Skin of body (tissue), 2 donors: ENCODE data around the gene DPP10. TPM values are rescaled to one million over a fixed set of nuclear protein-coding genes. Genes with fewer than 3 reads are reported as not detected.

Source experiments
- DNase-seq: peaks from one replicate; lab custom pipeline; 2025; lab: John Stamatoyannopoulos, UW
- total RNA-seq: library from RNA; depleted of rRNA; stranded (reverse); fragments of >200 nt; gene quantifications from one replicate; pipeline ENCODE4 v1.2.3, GENCODE V29; 2014

DPP10 gene
- total RNA-seq, 1 donor from 2014 or later: 1.1 TPM

DNA sequence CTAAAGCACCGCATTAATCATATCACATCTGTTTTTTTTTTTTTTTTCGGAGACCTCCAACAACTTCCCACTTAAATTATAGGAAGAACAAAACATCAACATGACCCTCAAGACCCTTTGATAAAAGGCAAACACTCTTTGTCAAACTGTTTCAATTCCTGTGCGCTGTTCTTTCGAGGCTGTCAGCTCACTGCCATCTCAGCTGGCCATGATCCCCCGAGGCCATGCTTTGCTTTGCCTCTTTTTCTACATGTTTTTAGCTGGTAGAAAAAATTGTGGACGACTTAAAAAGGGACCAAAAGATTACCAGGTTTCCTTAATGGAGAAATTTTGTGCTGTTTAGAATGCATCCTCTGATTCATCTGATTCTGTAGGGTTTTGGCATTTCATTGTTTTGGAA is 138.2 kb downstream of the DPP10 start:
- no peak for DNase-seq

GRCh38 chr2:114598329-114598728 is 155.9 kb downstream of the DPP10 start:
- DNase-seq: no peak

GRCh38 chr2:114609203-114609602 is 166.8 kb downstream of the DPP10 start:
- no peak for DNase-seq

DNA sequence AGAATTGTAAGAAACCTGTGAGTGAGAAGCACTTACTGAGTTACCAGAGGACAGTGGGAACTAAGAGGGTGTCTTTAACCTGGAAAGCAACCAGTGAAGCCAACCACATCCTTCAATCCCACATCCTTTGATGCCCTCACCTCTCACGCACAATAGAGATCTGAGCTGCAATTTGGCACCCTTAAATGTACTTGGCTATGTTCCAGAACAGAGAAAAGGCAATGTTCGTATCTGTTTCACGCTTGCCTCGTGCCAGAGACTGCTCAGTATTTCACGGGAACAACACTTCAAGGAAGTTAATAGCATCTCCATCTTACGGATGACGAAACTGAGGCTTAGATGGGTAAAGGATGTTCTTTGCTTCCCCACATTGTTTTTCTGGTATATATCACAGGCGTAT is 167.4 kb downstream of the DPP10 start:
- no peak for DNase-seq

GRCh38 chr2:114610677-114611076 is 168.2 kb downstream of the DPP10 start:
- no peak for DNase-seq

DNA sequence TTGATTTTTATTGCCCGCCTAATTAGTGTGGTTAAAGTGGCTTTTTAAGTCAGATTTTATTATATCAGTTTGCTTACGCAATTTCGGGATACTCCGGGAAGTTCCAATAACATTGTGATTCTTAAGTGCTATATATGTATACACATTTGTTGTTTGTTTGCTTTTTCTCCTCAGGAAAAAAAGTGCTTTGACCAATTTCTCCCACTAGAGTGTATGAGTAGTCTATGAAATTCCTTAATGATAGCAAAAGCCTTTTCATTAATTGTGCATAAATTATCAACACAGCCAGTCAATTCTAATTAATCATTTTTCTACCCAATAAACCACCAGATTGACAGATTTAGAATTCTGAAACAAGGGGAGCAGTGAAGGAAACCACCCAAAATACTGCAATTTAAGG is 172.2 kb downstream of the DPP10 start:
- DNase-seq: no peak

GRCh38 chr2:114628481-114628880 is 186.0 kb downstream of the DPP10 start:
- no peak for DNase-seq

DNA sequence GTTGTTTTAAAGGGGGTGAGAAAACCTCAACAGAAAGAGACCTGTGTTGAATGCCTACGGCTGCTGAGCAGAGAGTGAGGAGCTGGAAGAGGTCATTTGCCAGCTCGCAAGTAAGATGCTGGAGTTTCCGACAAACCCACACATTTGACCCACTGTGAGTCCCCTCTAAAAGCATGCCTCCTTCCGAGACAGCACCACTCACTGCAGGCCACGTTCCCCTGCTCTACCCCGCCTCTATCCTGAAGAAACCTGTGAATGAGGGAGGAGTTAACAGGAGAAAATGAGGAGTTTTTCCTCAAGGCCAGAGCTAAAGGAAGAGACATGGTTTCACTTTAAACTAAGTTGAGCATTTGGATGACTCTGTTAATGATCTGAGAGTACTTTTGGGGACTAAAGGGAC is 188.7 kb downstream of the DPP10 start:
- DNase-seq: no peak

DNA sequence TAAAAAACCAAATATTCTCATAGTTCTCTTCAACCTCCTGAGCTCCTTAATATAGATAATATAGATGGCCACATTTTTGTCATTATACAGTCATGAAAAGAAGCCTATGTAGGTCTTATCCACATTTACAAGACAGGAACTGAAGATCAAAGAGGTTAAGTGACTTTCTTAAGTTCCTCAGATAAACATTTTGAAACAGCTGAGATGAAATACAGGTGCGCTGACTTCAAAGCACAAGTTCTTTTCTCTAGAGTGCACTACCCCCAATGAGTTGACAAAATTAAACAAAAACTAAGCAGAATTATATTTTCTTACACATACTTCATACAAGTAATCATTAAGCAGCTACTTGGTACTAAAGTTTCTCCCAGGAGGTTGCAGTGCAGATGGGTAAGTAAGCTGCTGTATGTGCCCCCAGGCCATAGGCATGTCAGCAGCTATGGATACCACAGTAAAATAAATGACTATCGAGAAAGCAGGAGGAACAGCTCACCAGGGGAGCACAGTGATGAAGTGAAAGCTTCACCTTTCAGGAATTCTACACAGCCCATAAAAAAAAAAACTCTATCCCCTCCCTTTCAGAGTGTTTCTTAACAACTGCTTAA is 199.8 kb downstream of the DPP10 start:
- no peak for DNase-seq

GRCh38 chr2:114642988-114643553 is 200.6 kb downstream of the DPP10 start:
- no peak for DNase-seq

DNA sequence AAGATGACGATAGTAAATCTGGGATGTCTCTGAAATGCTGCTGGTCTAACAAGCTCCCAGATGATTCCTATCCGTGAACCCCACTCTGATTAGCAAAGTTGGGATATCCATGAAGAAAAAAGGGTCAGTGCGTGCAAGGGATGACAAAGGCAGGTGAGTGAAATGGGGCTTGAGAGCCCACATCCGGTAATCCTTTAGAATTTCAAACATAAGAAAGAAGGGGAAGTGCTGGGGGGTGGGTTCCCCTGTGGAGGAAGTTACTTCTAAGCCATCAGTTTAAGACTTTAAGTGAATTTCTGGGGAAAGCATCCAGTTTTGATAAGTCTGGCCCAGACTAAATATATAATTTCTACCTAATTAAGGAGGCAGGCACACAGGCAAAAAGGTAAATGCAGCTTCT is 209.5 kb downstream of the DPP10 start:
- DNase-seq: no peak

- no peak for DNase-seq
Measured at GRCh38 chr2:114659880-114660279, 217.4 kb downstream of the DPP10 start.

DNA sequence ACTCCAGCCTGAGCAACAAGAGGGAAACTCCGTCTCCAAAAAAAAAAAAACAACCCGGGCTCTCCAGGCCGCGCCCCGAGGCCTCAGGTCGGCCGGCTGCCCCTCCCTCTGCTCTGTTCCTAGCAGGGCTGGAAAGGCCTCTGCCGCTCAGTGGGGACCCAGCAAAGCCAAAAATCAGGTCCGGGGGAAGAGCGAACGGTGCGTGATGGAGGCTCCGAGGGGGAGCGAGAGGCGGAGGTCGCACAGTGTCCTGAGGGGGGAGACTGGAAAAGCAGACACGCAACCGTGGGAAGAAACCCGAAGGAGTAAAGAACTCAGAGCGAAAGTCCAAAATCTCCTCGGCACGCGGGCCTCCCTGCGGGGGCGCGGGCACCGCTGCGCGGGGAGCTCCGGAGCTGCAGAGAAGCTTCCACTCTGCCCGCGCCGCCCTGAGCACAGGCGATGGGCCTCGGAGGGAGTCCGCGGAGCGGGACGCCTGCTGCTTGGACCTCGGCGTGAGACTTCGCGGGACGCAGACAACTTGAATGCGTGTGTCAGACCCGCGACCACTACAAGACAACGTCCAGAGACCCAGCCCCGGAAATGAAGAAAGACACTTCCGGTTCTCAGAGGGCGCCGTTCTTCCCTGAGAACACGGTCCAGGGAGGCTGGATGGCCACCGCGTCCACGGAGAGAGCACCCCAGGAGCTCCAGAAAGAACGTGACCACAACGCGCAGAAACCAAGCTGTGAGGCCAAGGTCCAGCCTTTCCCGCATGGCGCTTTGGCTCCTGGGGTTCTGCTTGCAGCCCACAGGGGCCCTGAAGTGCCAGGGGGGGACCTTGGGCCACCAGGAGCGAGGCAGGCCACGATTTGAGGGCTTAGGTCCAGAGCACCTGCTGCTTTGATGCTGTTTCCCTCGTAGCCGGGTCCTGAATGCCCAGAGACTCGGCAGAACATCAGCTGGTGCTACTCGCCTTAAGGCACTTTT is 219.8 kb downstream of the DPP10 start:
- no peak for DNase-seq

DNA sequence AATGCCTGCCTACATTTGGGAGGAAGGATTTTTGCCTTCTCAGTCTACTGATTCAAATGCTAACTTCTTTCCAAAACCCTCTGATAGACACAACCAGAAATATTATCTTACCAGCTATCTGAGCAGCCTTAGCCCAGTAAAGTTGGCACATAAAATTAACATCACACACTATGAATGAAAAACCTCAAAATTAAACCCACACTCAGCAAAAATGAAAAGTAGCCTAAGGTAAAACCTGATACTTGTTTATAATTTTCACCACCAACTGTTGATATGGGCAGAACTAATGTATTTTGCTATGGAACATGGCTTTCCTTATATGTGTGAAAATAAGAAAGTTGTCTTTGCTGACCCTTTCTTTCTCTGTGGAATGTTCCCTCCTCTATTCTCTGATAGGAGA is 226.0 kb downstream of the DPP10 start:
- no peak for DNase-seq

- DNase-seq: no peak
Measured at GRCh38 chr2:114683251-114683650, 240.8 kb downstream of the DPP10 start.

DNA sequence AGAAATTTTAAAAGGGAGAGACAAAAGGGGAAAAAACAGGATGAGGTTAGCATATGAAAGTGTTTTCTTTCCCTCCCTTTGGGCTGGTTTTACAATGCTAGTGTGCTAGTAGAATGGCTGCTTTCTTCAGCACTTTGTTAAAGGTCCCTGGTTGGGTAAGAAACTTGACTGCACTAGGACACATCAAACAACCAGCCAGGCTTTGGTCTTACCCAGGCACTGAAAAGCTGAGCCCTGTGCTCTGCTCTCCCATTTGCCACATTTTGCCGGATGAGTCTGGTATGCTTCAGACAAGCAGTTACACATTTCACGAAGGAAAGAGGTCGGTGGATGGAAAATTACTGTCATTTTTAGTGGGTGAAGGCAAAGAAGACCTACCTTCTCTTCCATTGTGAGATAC is 242.0 kb downstream of the DPP10 start:
- no peak for DNase-seq

- no peak for DNase-seq
Measured at GRCh38 chr2:114685102-114685501, 242.7 kb downstream of the DPP10 start.

- DNase-seq: no peak
Measured at GRCh38 chr2:114688241-114688640, 245.8 kb downstream of the DPP10 start.

GRCh38 chr2:114698520-114698919 is 256.1 kb downstream of the DPP10 start:
- DNase-seq: no peak

DNA sequence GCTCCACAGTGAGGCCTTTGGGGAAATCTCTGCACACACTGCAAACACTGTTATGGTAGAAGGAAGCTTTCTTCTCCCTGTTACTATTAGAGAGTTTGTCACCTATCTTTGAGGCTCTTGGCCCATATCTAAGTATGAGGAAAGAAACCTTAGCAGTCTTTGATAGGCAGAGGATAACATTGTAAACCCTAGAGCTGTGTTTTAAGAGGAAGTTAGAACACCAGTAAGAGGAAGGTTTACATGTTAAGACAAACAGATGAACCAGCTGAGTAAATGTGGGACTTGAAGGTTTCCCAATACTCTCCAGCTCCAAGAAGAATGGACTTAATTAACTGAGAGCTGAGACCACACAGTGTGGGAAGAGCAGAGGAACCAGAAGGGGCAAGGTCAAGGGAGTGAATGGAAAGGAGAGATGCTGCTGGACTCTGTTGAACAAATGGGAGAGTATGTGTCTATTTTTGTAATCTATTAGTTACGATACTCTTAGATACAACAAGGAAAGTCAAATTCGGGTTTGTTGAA is 257.0 kb downstream of the DPP10 start:
- DNase-seq: no peak

GRCh38 chr2:114700440-114700839 is 258.0 kb downstream of the DPP10 start:
- DNase-seq: no peak
